IMR-90 (cell line): ENCODE measurements around the gene KLF16. TPM values are rescaled to one million over a fixed set of nuclear protein-coding genes. Genes with fewer than 3 reads are reported as not detected.

Source experiments
- ATAC-seq: fragments of 200-7000 bp; cut with Tn5 transposase; 2 replicates; pipeline ENCODE4 v1.9.1; 2020; ENCODE audit warnings: low read depth, mild to moderate bottlenecking, moderate library complexity
- BruUV-seq: library from RNA; stranded (reverse); fragments of 400-500 nt; replicated peaks from 2 replicates; lab custom pipeline; 2021; lab: Mats Ljungman, UMichigan
- CTCF ChIA-PET: fragments of 300-600 bp; formaldehyde crosslinking; extraction: SDS; loops from one replicate; lab custom pipeline; 2021; ENCODE audit warnings: antibody characterized with exemption; lab: Yijun Ruan, JAX
- POLR2A ChIA-PET: fragments of 300-600 bp; sonication (Branson Sonifier 250); formaldehyde crosslinking; loops from one replicate; lab custom pipeline; 2022; ENCODE audit warnings: antibody characterized with exemption; ENCODE audit not compliant: unreplicated experiment; lab: Charles Lee
- DNase-seq: peaks from one replicate; pipeline ENCODE4 v3.0.0; 2013
- H2AFZ ChIP-seq: replicated peaks from 2 replicates; pipeline ENCODE3; 2013; ENCODE audit warnings: low read length, mild to moderate bottlenecking; ENCODE audit not compliant: poor library complexity
- H2AK5ac ChIP-seq: 2 replicates; pipeline ENCODE4 v1.6.1; 2013; ENCODE audit warnings: low read depth, low read length, inconsistent platforms
- H2AK9ac ChIP-seq: replicated peaks from 2 replicates; pipeline ENCODE3; 2013; ENCODE audit warnings: mild to moderate bottlenecking, low read depth, low read length, moderate library complexity; ENCODE audit not compliant: poor library complexity
- H2BK120ac ChIP-seq: 2 replicates; pipeline ENCODE4 v1.6.1; 2013; ENCODE audit warnings: low read depth, low read length, inconsistent platforms
- H2BK15ac ChIP-seq: 3 replicates; pipeline ENCODE4 v1.6.1; 2013; ENCODE audit warnings: low read depth, low read length, inconsistent platforms
- H2BK20ac ChIP-seq: 2 replicates; pipeline ENCODE4 v1.6.1; 2013; ENCODE audit warnings: low read depth, mild to moderate bottlenecking, inconsistent platforms, low read length, moderate library complexity
- H2BK5ac ChIP-seq: 2 replicates; pipeline ENCODE4 v1.6.1; 2013; ENCODE audit warnings: mild to moderate bottlenecking, low read depth, low read length, inconsistent platforms; ENCODE audit not compliant: poor library complexity, severe bottlenecking
- H3K14ac ChIP-seq: replicated peaks from 2 replicates; pipeline ENCODE4 v1.6.1; 2013; ENCODE audit warnings: low read depth, low read length, inconsistent platforms
- H3K18ac ChIP-seq: 2 replicates; pipeline ENCODE4 v1.6.1; 2013; ENCODE audit warnings: low read depth, low read length, control low read depth
- H3K23ac ChIP-seq: 2 replicates; pipeline ENCODE4 v1.6.1; 2013; ENCODE audit warnings: low read depth, low read length, inconsistent platforms
- H3K27ac ChIP-seq: 2 replicates; pipeline ENCODE4 v1.5.1; 2013; ENCODE audit warnings: mild to moderate bottlenecking, control low read depth, low read length; ENCODE audit not compliant: insufficient read depth
- H3K27me3 ChIP-seq: 2 replicates; pipeline ENCODE4 v1.6.1; 2013; ENCODE audit warnings: low read length; ENCODE audit not compliant: control insufficient read depth, insufficient read depth
- H3K36me3 ChIP-seq: 2 replicates; pipeline ENCODE4 v1.6.1; 2013; ENCODE audit warnings: low read length, mixed read lengths; ENCODE audit not compliant: control insufficient read depth, insufficient read depth
- H3K4ac ChIP-seq: 2 replicates; pipeline ENCODE4 v1.6.1; 2013; ENCODE audit warnings: low read depth, low read length, inconsistent platforms
- H3K4me1 ChIP-seq: 2 replicates; pipeline ENCODE4 v1.6.1; 2013; ENCODE audit warnings: low read length, mixed read lengths; ENCODE audit not compliant: control insufficient read depth, insufficient read depth
- H3K4me2 ChIP-seq: 2 replicates; pipeline ENCODE4 v1.6.1; 2013; ENCODE audit warnings: low read depth, mild to moderate bottlenecking, control low read depth, low read length, moderate library complexity
- H3K4me3 ChIP-seq: 2 replicates; pipeline ENCODE4 v1.5.1; 2013; ENCODE audit warnings: low read depth, mild to moderate bottlenecking, control low read depth, low read length, moderate library complexity; ENCODE audit not compliant: insufficient read depth
- H3K56ac ChIP-seq: 2 replicates; pipeline ENCODE4 v1.6.1; 2013; ENCODE audit warnings: low read length, inconsistent platforms; ENCODE audit not compliant: insufficient read depth; ENCODE audit errors: extremely low read depth
- H3K79me1 ChIP-seq, 2 experiments: 2 replicates each; pipeline ENCODE4 v1.6.1; 2013; ENCODE audit warnings: low read length in 2 of 2, inconsistent platforms in 1 of 2, low read depth in 1 of 2
- H3K9ac ChIP-seq: 2 replicates; pipeline ENCODE4 v1.6.1; 2013; ENCODE audit warnings: low read depth, low read length, control low read depth
- H3K9me1 ChIP-seq: 2 replicates; pipeline ENCODE4 v1.6.1; 2013; ENCODE audit warnings: low read length, inconsistent platforms; ENCODE audit not compliant: insufficient read depth
- H3K9me3 ChIP-seq: 2 replicates; pipeline ENCODE4 v1.6.1; 2013; ENCODE audit warnings: low read length; ENCODE audit not compliant: control insufficient read depth, insufficient read depth
- H4K20me1 ChIP-seq: 2 replicates; pipeline ENCODE4 v1.6.1; 2013; ENCODE audit warnings: low read length, inconsistent platforms; ENCODE audit not compliant: insufficient read depth
- H4K5ac ChIP-seq: 2 replicates; pipeline ENCODE4 v1.6.1; 2013; ENCODE audit warnings: mild to moderate bottlenecking, low read depth, low read length, control low read depth
- H4K8ac ChIP-seq, 2 experiments: 2 replicates each; pipeline ENCODE4 v1.6.1; 2013; ENCODE audit warnings: low read depth in 2 of 2, low read length in 2 of 2, control low read depth in 1 of 2, inconsistent platforms in 1 of 2
- H4K91ac ChIP-seq: 2 replicates; pipeline ENCODE4 v1.6.1; 2013; ENCODE audit warnings: low read depth, low read length, inconsistent platforms; ENCODE audit not compliant: insufficient read depth
- BHLHE40 ChIP-seq: fragments of 150-350 bp; IDR thresholded peaks from 2 replicates; pipeline ENCODE4 v1.6.1; 2016; ENCODE audit warnings: mild to moderate bottlenecking, low read depth, low read length
- CEBPB ChIP-seq: IDR thresholded peaks from 2 replicates; pipeline ENCODE4 v1.6.1; 2012; ENCODE audit warnings: low read depth, low read length, improper control_type of control experiment
- CHD1 ChIP-seq: IDR thresholded peaks from 2 replicates; pipeline ENCODE4 v1.6.1; 2012; ENCODE audit warnings: low read depth, low read length, improper control_type of control experiment
- CTCF ChIP-seq: conservative IDR thresholded peaks from 2 replicates; pipeline ENCODE4 v1.5.1; 2012; ENCODE audit warnings: mild to moderate bottlenecking, low read depth, low read length, improper control_type of control experiment
- ELK1 ChIP-seq: fragments of 150-350 bp; IDR thresholded peaks from 2 replicates; pipeline ENCODE4 v1.6.1; 2016; ENCODE audit warnings: low read depth, mild to moderate bottlenecking, low read length, moderate library complexity, borderline replicate concordance
- FOS ChIP-seq: fragments of 150-350 bp; IDR thresholded peaks from 2 replicates; pipeline ENCODE4 v1.6.1; 2016; ENCODE audit warnings: low read depth, low read length
- MAFK ChIP-seq: IDR thresholded peaks from 2 replicates; pipeline ENCODE4 v1.6.1; 2012; ENCODE audit warnings: low read depth, low read length, improper control_type of control experiment
- MXI1 ChIP-seq: IDR thresholded peaks from 2 replicates; pipeline ENCODE4 v1.6.1; 2012; ENCODE audit warnings: low read depth, mild to moderate bottlenecking, low read length, moderate library complexity, borderline replicate concordance
- RAD21 ChIP-seq: IDR thresholded peaks from 2 replicates; pipeline ENCODE4 v1.6.1; 2012; ENCODE audit warnings: low read length, improper control_type of control experiment
- RCOR1 ChIP-seq: IDR thresholded peaks from 2 replicates; pipeline ENCODE4 v1.6.1; 2012; ENCODE audit warnings: mild to moderate bottlenecking, low read length, improper control_type of control experiment; ENCODE audit not compliant: insufficient replicate concordance
- SMC3 ChIP-seq: fragments of 150-350 bp; IDR thresholded peaks from 2 replicates; pipeline ENCODE4 v1.6.1; 2016; ENCODE audit warnings: low read depth, mild to moderate bottlenecking, antibody characterized with exemption, low read length, moderate library complexity
- USF2 ChIP-seq: fragments of 150-350 bp; IDR thresholded peaks from 2 replicates; pipeline ENCODE4 v1.6.1; 2017; ENCODE audit warnings: mild to moderate bottlenecking, antibody characterized with exemption, low read length, low read depth
- WGBS, 2 experiments: methylation state at CpG; one replicate each; pipeline versions ENCODE4 v1.1.5 to v1.1.7; 2013; ENCODE audit warnings: missing lambda C conversion rate in 2 of 2; ENCODE audit not compliant: insufficient read length in 1 of 2; ENCODE audit errors: extremely low coverage in 2 of 2; 5-methylcytosine and 5-hydroxymethylcytosine counted together
- dilution Hi-C: fragments of 300-500 bp; cut with HindIII; formaldehyde crosslinking; loops from one replicate; pipeline ENCODE4 v1.14.3; 2018; ENCODE audit warnings: low sequenced_read_pairs; ENCODE audit not compliant: unreplicated experiment
- in situ Hi-C: fragments of 300-500 bp; cut with MboI; formaldehyde crosslinking; loops from 3 replicates; pipeline ENCODE4 v1.14.3; 2019; ENCODE audit warnings: low sequenced_read_pairs, inconsistent platforms, mixed read lengths
- intact Hi-C: fragments of 100-400 bp; cut with micrococcal nuclease; formaldehyde crosslinking; loops from 2 replicates; pipeline ENCODE4 v1.10.0; 2022
- polyA plus RNA-seq, 3 experiments: library from polyadenylated mRNA; depleted of rRNA; stranded (reverse); fragments of >200 nt; gene quantifications; 2 replicates each; pipeline ENCODE4 v1.2.3, GENCODE V29; 2012; ENCODE audit warnings: low replicate concordance in 1 of 3
- total RNA-seq: library from RNA; depleted of rRNA; stranded (reverse); fragments of >200 nt; gene quantifications from 2 replicates; pipeline ENCODE4 v1.2.3, GENCODE V29; 2012

KLF16 gene
- total and polyA plus RNA-seq, 2 of the 4 experiments (the other 2 are of a cell fraction): 0.90 to 13.1 TPM

- no peak for DNase-seq
- Histone ChIP-seq H3K27me3 (no peaks in the 10 kb centered on the region), H3K4ac (peak overlapping the region; percentile 98), H4K5ac (peak overlapping the region; percentile 84), H3K4me3 (peak overlapping the region; percentile 6; the same call in 1 of the 2 replicates), H3K18ac (peak overlapping the region; percentile 9; the same call in 1 of the 2 replicates), H2AK5ac (peak overlapping the region; percentile 100), H2AK9ac (peak overlapping the region; percentile 100), H3K4me1 (peaks cover 56% of the 10 kb centered on the region), H3K27ac (peak overlapping the region; percentile 98), H3K4me2 (peak overlapping the region; percentile 90), H2AFZ (peak overlapping the region; percentile 82), H3K9me3 (no peaks in the 10 kb centered on the region), H3K9ac (peak overlapping the region; percentile 88), H4K8ac (peak overlapping the region; percentile 88 to 93), H3K23ac (peak overlapping the region; percentile 54), H3K36me3 (no peaks in the 10 kb centered on the region), H2BK120ac (peak overlapping the region; percentile 80), H3K9me1 (peaks cover 7% of the 10 kb centered on the region; the same call in 1 of the 2 replicates), H3K79me1 (peaks cover 8 to 89% of the 10 kb centered on the region in 2 experiments; a peak in 3 of 4 replicates), H4K91ac (peak overlapping the region; percentile 97), H2BK5ac (peak overlapping the region; percentile 94), H2BK15ac (peak overlapping the region; percentile 51; the same call in 1 of the 3 replicates), H3K56ac (no peak overlapping the region), H2BK20ac (no peak overlapping the region), H3K14ac (peak overlapping the region; percentile 97), H4K20me1 (peaks cover 78% of the 10 kb centered on the region)
- intact Hi-C loops: no loop called here
- no CpG with 5 or more reads among the region's 6 CpGs for WGBS, 2 experiments
- TF ChIP-seq FOS: no peak
- no peak for TF ChIP-seq BHLHE40
- no peak for TF ChIP-seq CHD1
- TF ChIP-seq SMC3: no peak
- no peak for TF ChIP-seq CTCF
- no peak for TF ChIP-seq MAFK
- no peak for TF ChIP-seq USF2
- no peak for TF ChIP-seq RAD21
- no peak for TF ChIP-seq CEBPB
- TF ChIP-seq RCOR1: no peak
- no peak for TF ChIP-seq MXI1
- TF ChIP-seq ELK1: no peak
- POLR2A ChIA-PET: no interaction called here
- no TSS peak for BruUV-seq
- in situ Hi-C loops: no loop called here
- dilution Hi-C loops: no loop called here
- ATAC-seq: no peak
- CTCF ChIA-PET: interaction anchor here (0.6 kb wide), 1 partner anchor 27 kb away, joined by 3 read pairs; no protein-coding TSS in a partner anchor
Measured at GRCh38 chr19:1856345-1856697, 7.1 kb downstream of the KLF16 start.
